Left lobe of liver (tissue), 2 donors: Measurements from ENCODE around the gene UTS2R. TPM values are rescaled to one million over a fixed set of nuclear protein-coding genes. Genes with fewer than 3 reads are reported as not detected.
A peak's percentile ranks its signal among the peaks of the same experiment; 100 is the strongest.

Source experiments
- ATAC-seq: fragments of 200-7000 bp; cut with Tn5 transposase; one replicate; pipeline ENCODE4 v1.9.1; 2020; ENCODE audit warnings: mild to moderate bottlenecking, moderate library complexity
- DNase-seq: peaks from one replicate; pipeline ENCODE4 v3.0.0-alpha.2; 2020; ENCODE audit warnings: low spot score
- total RNA-seq: library from RNA; stranded (reverse); gene quantifications from one replicate; pipeline ENCODE4 v1.2.1, GENCODE V29; 2021
- donor health status: DM: no; HTN: no; CAD: no; lungs with moderate emphysema.
- donor health status: DM: no; HTN: yes; CAD: no.

UTS2R gene
- total RNA-seq, 1 donor from 2014 or later, result not detected

DNA sequence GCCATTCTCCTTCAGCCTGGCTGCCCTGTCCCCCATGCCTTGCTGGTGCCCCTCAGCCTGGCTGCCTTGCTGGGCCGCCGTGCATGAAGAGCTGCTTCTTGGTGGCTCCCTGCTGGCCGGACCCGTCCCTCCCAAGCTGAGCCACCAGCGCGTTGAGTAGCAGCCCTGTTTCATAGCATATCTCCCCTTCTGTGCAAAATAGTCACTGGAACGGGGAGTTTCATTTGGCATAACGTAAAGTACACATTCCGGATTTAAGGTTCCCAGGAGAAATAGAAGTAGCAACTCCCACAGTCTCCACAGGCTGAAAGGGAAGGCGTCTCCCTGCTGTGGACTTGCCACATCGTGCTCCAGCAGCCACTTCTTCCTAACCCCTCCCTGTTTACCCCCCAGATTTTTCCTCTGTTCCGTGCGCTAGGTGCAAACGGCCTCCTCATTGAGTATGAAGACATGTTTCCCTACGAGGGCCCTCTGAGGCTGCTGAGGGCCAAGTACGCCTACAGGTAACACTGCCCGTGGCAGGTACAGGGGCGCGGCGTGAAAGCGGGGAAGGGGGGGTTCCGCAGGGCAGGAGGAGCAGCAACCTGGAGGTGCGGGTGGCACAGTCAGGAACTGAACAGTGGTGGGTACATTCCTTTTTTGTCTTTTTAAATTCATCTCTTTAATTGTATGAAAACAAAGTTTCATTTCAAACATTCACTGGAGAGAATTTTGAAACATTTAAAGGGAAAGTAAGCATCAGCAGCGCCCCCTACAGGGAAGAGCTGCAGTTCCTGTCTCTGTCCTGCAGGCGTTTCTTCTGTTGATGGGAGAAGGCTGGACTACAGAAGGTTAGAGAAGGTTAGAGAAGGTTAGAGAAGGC is 52.7 kb downstream of the UTS2R start:
- DNase-seq (no peak), ATAC-seq (peak; percentile 41)

DNA sequence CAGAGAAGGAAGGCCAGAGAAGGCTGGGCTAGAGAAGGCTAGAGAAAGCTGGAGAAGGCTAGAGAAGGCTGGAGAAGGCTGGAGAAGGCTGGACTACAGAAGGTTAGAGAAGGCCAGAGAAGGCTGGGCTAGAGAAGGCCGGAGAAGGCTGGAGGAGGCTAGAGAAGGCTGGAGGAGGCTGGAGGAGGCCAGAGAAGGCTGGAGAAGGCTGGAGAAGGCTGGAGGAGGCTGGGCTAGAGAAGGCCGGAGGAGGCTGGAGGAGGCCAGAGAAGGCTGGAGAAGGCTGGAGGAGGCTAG is 53.2 kb downstream of the UTS2R start:
- ATAC-seq (no peak), DNase-seq (no peak)

Other genes starting within 250 kb of the UTS2R start
- 32.8 TPM for gene CCDC57, start 158.9 kb upstream of the UTS2R start, total RNA-seq
- 6.9 TPM for gene SLC16A3, start 142.7 kb upstream of the UTS2R start, total RNA-seq
- gene CSNK1D, start 98.1 kb upstream of the UTS2R start, total RNA-seq, result 49.6 TPM
- 1.4 TPM for gene CD7, start 54.2 kb upstream of the UTS2R start, total RNA-seq
- gene SECTM1, start 38.0 kb upstream of the UTS2R start, total RNA-seq, result 3.0 TPM
- not detected for gene TEX19, start 12.5 kb upstream of the UTS2R start, total RNA-seq
- gene HEXD, start 46.6 kb downstream of the UTS2R start, total RNA-seq, result 44.3 TPM
- 18.4 TPM for gene OGFOD3, start 46.8 kb downstream of the UTS2R start, total RNA-seq
- 35.5 TPM for gene CYBC1, start 79.0 kb downstream of the UTS2R start, total RNA-seq
- 22.5 TPM for gene NARF, start 87.0 kb downstream of the UTS2R start, total RNA-seq
- gene FOXK2, start 148.0 kb downstream of the UTS2R start, total RNA-seq, result 16.2 TPM